Pancreas (tissue), 10 donors: ENCODE data around the gene SMOC2. TPM values are rescaled to one million over a fixed set of nuclear protein-coding genes. Genes with fewer than 3 reads are reported as not detected.

Experiments used
- ATAC-seq, 4 donors: fragments of 200-7000 bp; cut with Tn5 transposase; one replicate each; pipeline versions ENCODE4 v1.8.0 to v1.9.1; 2020; ENCODE audit warnings: mild to moderate bottlenecking in 4 of 4, moderate library complexity in 4 of 4
- DNase-seq, 6 donors: peaks; one replicate each; pipeline ENCODE4 v3.0.0-alpha.2; 2020
- FAIRE-seq: peaks from 2 replicates; lab custom pipeline; 2012; peaks lifted over from hg19 to GRCh38; lab: Jason Lieb, UNC
- H3K27ac ChIP-seq, 4 donors: fragments of 200-600 bp; sonication (generic); 1 replicate in 3 of 4; 2 replicates in 1 of 4; pipeline versions ENCODE4 v1.5.0 to v1.8.0; 2020
- H3K27me3 ChIP-seq, 4 donors: fragments of 200-600 bp; one replicate each; pipeline ENCODE4 v1.8.0; 2021
- H3K36me3 ChIP-seq, 3 donors: fragments of 200-600 bp; sonication (generic) in 1 of 3; one replicate each; pipeline versions ENCODE4 v1.5.0 to v1.8.0; 2020 to 2021
- H3K4me1 ChIP-seq, 3 donors: fragments of 200-600 bp; one replicate each; pipeline ENCODE4 v1.8.0; 2021
- H3K4me3 ChIP-seq, 4 donors: fragments of 200-600 bp; sonication (generic) in 2 of 4; one replicate each; pipeline versions ENCODE4 v1.5.0 to v1.8.0; 2020 to 2021
- H3K9me3 ChIP-seq, 4 donors: fragments of 200-600 bp; one replicate each; pipeline ENCODE4 v1.8.0; 2021
- CTCF ChIP-seq, 4 donors: fragments of 200-600 bp; sonication (generic) in 3 of 4; IDR thresholded peaks; one replicate each; pipeline versions ENCODE4 v1.5.0 to v1.8.0; 2021; ENCODE audit warnings: antibody characterized with exemption in 4 of 4
- WGBS, 2 donors: extraction: QIAGEN DNeasy Blood & Tissue Kit; methylation state at CpG; one replicate each; pipeline ENCODE4 v1.1.7; 2013; 5-methylcytosine and 5-hydroxymethylcytosine counted together
- intact Hi-C, 3 donors: fragments of 100-400 bp; cut with DNase I; formaldehyde crosslinking; loops; one replicate each; pipeline versions ENCODE4 v1.11.1 to v1.14.2; 2022
- polyA plus RNA-seq, 2 donors: library from polyadenylated mRNA; stranded (reverse); fragments of 200-250 nt; gene quantifications; one replicate each; pipeline ENCODE4 v1.2.3, GENCODE V29; 2013
- total RNA-seq, 6 donors: library from RNA; stranded (reverse); fragmentation: NEBNext Ultra II Directional in 4 of 6; extraction: Animal tissue kit (Norgen Biotek cat#: 25700) in 4 of 6; gene quantifications; one replicate each; pipeline versions ENCODE4 v1.2.1 to v1.2.4, GENCODE V29; 2021 to 2023
- donor health status: healthy with polysubstance abuse.
- donor health status: DM: no; HTN: no; CAD: no; lungs with moderate emphysema.
- donor health status: DM: no; HTN: no; CAD: no.
- donor health status: control.
- donor health status: control.
- donor health status: Bipolar disorder and iron deficiency.
- donor health status: DM: yes; HTN: yes; CAD: no.
- donor health status: DM: no; HTN: no; CAD: no.
- donor health status: DM: no; HTN: no; CAD: no.
- donor health status: DM: yes; HTN: yes; CAD: no.

The SMOC2 gene
- total and polyA plus RNA-seq, 8 donors, result 2.5 to 18.4 (median 6.5) TPM

- no peak overlapping the region for H3K4me3 ChIP-seq
- no peaks in the 10 kb centered on the region for H3K36me3 ChIP-seq
- intact Hi-C loops, result no loop called here
- H3K4me1 ChIP-seq, result no peaks in the 10 kb centered on the region
- TF ChIP-seq CTCF (IDR thresholded peaks at IDR 0.05), result no peak
- no peaks in the 10 kb centered on the region for H3K9me3 ChIP-seq
- no peaks in the 10 kb centered on the region for H3K27me3 ChIP-seq
- ATAC-seq (no peak), DNase-seq (no peak), FAIRE-seq (no peak)
- WGBS, 2 donors, result 72% methylated on average over 4 of the region's 4 CpGs
- H3K27ac ChIP-seq, result no peak overlapping the region
These were observed 190.6 kb downstream of the SMOC2 start for GRCh38 chr6:168631564-168631963.

GRCh38 chr6:168632694-168633093, 191.7 kb downstream of the SMOC2 start:
- intact Hi-C loops, result no loop called here
- no peak for FAIRE-seq
- 77 to 90% methylated on average over 3 of the region's 3 CpGs for WGBS, 2 donors

GRCh38 chr6:168634541-168635328, 193.8 kb downstream of the SMOC2 start:
- no peak for FAIRE-seq

More at GRCh38 chr6:168632694-168633093, 191.7 kb downstream of the SMOC2 start:
- Histone ChIP-seq H3K27ac (no peak overlapping the region), H3K4me3 (no peak overlapping the region), H3K4me1 (no peaks in the 10 kb centered on the region), H3K9me3 (no peaks in the 10 kb centered on the region), H3K36me3 (no peaks in the 10 kb centered on the region), H3K27me3 (no peaks in the 10 kb centered on the region)
- ATAC-seq (no peak), DNase-seq (no peak)
- TF ChIP-seq CTCF (IDR thresholded peaks at IDR 0.05), result no peak

GRCh38 chr6:168636147-168637004, 195.4 kb downstream of the SMOC2 start:
- WGBS, 2 donors, result 58 to 60% methylated on average over 7 to 10 of the region's 11 CpGs
- ATAC-seq (no peak), FAIRE-seq (no peak)

More at GRCh38 chr6:168634541-168635328, 193.8 kb downstream of the SMOC2 start:
- no peak for DNase-seq
- no peak for TF ChIP-seq CTCF (IDR thresholded peaks at IDR 0.05)
- H3K36me3 ChIP-seq, result no peaks in the 10 kb centered on the region
- no peaks in the 10 kb centered on the region for H3K9me3 ChIP-seq
- no peaks in the 10 kb centered on the region for H3K27me3 ChIP-seq
- no peak overlapping the region for H3K27ac ChIP-seq
- no peak for ATAC-seq
- WGBS, 2 donors, result 82 to 91% methylated on average over 10 of the region's 10 CpGs
- intact Hi-C loops, result no loop called here
- no peak overlapping the region for H3K4me3 ChIP-seq
- no peaks in the 10 kb centered on the region for H3K4me1 ChIP-seq

More at GRCh38 chr6:168636147-168637004, 195.4 kb downstream of the SMOC2 start:
- Histone ChIP-seq H3K27ac (no peak overlapping the region), H3K27me3 (no peaks in the 10 kb centered on the region), H3K4me3 (no peak overlapping the region), H3K36me3 (no peaks in the 10 kb centered on the region), H3K4me1 (no peaks in the 10 kb centered on the region), H3K9me3 (no peaks in the 10 kb centered on the region)
- TF ChIP-seq CTCF (IDR thresholded peaks at IDR 0.05), result no peak
- DNase-seq, result no peak
- intact Hi-C loops, result no loop called here
